GM18511 (cell line): Measurements from ENCODE around the gene RRBP1.

Source experiments
- ATAC-seq: cut with Tn5 transposase; IDR thresholded peaks from one replicate; pipeline ENCODE4 v1.9.1; 2021; ENCODE audit warnings: mild to moderate bottlenecking, moderate library complexity; ENCODE audit not compliant: unreplicated experiment

RRBP1 gene

DNA sequence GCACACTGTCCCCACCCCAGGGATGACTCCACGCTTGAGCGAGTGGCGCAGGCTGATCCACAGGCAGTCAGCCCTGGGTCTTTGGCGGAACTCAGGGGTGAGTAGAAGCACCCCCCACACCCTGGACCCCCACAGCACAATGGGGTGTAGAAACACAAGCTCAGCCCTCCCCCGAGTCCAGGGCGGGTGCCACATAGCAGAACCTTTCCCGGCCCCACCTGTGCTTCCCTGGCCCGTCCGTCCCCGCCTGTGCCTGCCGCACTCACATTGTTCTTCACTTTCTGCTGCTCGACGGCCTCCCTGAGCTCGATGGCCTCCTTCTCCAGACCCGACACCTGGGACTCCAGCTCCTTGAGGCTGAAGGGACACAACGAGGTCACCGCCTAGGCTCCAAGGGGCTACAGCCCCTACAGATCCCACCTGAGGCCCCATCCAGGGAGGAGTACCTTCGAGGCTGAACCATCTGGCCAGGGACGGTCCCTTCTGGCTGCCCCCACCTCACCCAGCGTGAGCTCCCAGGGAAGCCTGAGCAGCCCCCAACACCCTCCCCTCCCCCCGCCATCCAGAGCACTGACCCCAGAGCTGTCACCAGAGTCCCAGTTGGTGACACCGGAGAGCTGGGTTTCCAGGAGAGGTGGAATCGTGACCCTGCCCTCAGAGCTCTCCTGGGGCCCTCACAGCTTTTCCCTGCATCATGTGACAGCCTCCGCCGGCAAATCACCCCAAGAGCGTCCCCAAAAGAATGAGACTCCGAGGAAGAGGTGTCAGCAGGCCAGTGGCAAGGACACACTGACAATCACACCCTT lies 56.6 kb downstream of the RRBP1 start:
- no peak for ATAC-seq

DNA sequence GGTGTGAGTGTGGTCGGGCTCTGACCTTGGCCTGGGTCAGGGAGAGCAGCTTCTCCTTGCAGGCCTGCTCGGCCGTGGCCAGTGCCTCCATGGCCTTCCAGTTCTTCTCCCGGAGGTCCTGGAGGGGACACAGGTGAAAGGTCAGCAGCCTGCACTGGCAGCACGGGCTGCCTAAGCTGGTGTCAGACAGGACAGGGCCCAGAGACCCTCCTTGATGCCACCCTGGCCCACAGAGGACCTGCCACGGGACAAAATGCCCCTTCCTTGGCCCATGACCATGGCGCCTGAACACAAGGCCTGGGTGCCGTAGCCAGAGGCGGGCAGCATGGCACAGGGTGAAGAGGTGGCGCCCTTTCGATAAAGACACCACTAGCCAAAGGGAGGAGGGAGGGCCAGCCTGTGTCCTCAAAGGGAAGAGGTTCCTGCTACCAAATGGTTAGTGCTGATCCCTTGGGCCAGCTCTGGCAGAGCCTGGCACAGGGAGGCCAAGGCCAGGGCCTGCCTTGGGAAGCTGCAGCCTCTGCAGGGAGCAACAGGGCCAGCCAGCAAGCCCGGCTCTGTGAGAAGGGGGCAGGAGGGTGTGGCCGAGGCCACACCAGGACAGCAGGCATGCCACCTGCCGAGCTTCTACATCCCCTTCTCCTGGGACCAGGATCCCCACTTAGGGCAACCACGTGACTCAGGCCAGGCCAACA lies 57.3 kb downstream of the RRBP1 start:
- ATAC-seq = no peak

DNA sequence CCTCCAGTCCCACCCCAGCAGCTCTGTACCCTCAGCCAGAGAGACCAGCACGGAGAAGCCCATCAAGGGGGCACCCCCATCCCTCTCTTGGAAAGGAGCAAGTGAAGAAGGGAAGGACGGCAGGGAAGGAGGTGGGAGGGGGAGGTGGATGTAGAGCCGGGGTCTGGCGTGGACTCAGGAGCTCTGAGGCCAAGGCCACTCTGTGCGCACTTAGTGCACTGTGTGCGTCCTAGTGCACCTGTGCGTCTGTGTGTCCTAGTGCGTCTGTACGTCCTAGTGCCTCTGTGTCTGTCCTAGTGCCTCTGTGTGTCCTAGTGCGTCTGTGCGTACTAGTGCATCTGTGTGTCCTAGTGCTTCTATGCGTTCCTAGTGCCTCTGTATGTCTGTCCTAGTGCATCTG lies 58.0 kb downstream of the RRBP1 start:
- no peak for ATAC-seq

DNA sequence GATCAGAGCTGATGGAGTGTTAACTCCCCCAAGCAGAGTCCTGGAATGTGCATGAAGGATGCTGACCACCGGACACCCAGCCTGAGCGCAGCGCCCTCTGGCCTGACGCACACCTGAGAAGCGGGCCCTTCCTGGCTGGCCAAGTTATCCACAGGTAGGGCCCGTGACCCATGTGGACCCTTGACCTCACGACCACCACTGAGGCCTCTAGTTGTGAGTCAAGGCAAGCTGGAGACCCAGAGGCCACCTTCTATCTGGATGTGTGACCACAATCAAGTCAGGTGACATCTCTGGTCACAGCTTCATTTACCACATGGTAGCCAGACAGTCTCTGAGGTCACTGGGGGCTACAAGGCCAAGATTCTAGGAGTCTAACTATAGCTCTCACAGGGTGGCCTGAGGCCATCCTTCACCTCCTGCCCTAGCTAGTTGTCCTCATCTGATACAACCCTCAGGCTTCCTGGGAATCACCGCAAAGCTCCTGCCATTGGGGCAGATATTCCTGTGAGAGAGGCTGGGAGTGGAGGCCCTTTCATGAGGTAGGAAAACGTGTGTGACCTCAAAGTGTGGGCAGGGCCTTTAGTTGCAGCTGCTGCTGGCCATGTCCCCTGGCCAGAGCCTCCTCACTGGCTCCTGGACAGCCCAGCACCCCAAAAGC lies 59.1 kb downstream of the RRBP1 start:
- ATAC-seq = no peak

DNA sequence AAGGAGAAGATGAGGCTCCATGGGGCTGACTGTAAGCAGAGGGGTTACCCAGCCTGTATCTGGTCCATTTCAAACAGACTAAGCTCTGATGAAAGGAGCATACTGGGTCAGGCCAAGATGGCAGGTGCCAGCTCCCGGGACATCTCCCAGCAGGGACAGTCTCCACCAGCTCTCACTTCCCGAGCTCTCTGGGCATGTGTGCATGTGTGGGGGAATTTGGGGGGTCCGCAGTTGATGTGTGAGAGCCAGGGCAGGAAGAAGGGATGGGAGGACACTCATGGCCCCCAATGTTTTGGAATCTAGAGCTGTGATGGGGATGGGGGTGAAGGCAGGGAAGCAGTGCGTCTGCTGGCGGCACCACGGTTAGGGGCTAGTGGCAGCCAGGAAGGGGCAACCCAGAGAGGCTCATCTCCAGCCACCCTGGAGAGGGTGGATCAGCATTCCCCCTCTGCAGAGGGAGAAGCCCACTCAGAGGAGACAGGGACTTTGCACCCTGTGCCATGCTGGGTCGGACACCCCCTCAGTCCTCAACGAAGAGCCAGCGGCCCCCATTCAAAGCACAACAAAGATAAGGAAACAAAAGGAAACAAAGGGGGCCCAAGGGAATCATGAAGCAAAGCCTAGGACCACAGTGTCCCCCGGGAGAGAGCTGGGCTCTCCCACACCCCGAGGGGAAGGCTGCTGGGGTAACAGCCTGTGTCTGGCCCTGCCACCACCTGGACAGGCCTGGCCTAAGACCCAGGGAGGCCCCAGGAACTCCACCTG lies 59.8 kb downstream of the RRBP1 start:
- ATAC-seq = no peak

DNA sequence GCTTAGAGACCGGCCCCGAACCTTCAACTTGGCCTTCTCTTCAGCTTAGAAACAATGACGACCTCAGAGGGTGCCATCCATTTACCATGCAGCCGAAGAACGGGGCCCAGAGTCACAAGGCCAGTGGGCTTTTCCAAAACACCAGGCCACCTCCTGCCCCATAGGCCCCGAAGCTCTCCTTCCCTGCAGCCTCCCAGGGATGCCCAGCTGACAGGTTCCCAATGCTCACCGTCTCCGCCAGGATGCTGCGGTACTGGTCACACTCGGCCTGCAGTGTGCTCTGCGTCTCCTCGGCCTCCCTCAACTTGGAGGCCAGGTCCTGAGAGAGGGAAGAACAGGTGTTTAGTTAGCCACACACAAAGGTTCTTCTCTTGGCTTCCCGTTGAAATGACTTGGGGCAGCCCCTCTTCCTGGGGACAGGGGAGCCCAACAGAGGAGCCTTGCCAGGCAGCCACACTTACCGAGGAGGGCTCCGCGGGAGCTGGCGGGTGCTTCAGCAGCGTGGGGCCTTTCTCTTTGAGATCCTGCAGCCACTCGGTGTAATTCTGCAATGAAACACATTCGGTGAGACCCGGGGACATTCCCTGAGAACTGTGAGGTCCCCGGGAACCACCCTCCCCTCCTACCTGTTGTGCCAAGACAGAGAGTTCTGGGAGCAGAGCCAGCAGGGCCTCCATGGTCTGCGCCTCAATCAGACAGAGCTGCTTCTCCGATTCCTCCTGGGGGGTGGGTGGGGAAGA lies 60.6 kb downstream of the RRBP1 start:
- no peak for ATAC-seq

DNA sequence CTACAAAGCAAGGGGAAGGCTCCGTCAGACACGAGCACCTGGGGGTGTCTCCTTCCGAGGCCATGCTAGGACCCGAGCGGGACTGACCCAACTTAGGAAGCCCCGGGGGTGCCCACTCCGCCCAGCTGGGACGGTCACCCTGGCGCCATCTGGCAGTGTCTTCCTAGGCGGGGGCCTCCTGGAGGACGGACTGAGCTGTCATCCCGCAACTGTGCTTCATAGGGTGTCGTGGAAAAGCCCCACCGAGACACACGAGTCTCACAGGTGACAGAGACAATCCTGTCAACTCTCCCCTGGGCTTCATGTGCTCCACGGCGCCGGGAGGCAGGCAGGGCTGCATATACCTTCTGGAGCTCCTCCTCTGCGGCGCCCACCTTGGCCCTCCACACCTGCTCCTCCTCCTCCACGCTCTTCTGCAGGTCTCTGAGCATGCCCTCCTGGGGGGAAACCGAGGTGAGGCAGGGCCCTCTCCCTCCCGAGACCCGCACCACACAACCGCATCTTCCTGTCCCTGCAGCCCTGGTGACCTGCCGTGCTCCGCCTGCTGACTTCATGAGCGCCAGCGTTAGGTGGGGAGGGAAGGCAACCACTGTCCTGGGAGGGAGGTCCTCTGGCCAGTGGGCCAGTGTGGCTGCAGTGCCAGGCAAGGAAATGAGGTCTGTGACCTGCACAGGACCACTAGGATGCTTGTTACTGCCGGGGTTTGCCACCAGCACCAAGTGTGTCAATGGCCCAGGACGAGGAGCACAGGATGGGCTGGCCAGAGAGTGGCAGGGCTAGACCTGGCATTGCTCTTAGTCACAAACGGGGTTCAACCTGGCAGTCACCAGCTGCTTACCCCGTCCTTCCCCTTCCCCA lies 61.4 kb downstream of the RRBP1 start:
- ATAC-seq = no peak

DNA sequence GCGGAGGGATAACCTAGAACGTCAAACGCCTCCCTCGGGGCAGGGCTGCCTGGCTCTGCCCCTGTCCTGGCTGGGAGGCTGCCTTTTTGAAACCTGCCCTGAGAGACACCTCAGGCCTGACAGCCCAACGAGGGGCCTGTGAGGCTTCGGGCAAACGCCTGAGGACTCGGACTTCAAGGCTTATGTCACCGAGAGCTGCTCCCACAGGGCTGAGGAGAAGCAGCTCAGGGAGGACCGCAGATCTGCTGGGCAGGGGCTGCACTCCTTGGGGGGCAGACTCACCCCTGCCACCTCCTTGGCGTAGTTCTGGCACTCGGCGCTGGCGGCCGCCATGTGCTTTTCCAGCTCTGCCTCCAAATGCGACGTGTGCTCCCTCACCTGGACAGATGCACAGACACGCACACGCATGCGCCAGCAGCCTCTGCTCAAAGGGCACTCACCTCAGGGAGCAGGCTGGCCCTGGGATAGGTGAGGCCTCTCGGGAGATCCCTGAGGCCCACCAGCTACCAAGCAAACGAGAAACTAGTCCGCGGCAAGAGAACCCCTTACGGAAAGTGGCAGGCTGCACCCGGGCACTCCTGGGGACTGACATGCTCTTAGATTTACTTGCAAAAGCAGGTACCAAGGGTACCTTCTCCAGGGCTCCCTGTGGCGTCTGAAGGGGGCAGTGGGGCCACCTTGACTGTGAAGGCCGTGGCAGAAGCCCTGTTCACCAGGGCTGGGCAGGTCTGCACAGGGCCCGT lies 62.5 kb downstream of the RRBP1 start:
- ATAC-seq = no peak

DNA sequence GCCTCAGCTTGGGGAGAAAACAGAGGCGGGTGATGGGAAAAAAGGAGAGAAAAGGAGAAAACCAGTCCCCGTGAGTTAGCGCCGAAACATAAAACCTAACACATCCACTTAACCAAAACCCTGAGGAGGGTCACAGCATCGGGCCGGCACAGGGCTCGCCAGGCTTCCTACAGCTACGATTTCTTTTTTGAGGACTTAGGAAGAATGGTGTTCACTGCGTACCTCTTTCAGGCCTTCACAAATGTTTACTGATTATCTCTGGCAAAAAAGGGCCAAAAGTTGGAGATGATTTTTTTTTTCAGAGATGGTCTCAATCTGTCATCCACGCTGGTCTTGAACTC lies 63.4 kb downstream of the RRBP1 start:
- ATAC-seq = no peak

DNA sequence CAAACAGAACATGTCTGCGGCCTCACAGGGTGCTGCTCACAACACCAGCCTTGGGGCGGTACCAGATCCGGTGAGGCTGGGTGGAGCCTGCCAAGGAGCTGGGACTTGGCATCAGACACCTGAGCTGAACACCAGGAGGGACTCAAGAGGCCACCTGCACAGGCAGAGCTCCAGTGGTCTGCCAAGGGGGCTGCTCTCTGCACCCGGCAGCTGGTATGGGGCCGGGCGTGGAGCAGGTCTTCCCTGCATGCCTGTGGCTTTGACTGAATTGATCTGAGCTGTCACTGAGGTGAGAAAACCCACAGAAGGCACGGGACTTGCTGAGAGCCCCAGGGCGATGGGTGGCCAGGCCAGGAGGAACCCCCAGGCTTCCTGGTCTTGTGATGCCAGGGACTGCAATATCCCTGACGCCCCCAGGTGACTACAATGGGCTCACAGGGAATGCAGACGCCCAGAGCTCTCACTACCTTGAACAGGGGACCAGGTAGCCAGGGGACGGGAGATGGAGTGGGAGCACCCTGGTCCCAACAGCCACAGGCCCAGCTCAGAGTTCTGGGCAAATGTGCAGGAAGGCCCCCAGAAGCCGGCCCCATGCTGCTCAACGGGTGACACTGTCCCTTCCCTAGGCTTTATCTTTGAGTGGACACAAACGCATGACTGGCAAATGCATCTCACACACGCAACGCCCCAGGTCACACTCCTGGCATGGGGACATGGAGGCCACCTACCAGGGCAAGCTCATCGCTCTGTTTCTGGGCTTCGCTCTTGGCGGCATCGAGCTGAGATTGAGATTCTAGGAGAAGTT lies 64.0 kb downstream of the RRBP1 start:
- ATAC-seq = no peak

DNA sequence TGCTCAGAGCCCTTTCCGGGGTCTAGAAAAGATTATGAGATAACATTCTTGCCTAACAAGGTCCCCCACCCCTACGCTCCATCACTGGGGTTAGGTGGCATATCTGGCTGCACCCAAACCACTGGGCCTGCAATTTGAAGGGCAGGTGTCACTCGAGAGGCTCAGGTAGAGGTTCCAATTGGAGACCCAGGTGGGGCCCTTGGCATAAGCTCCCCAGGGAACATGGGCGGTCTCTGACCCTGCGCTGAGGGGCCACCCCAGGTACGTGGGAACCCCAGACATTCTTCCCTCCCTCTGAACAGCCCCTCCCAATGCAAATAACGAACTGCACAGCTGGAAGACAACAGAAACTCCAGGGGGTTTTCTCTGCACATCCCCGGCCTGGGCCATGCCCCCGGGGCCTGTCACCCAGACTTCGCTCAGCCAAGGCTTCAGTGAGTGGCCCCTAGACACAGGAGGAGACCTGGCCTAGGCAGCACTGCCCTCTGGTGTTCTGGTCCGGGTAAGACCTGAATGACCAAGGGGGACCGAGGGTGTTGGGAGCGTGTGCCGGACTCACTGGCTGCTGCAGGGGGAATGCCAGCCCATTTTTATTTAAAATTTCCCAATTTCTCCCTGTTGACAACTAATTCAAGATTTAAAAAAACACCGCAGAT lies 64.7 kb downstream of the RRBP1 start:
- no peak for ATAC-seq

DNA sequence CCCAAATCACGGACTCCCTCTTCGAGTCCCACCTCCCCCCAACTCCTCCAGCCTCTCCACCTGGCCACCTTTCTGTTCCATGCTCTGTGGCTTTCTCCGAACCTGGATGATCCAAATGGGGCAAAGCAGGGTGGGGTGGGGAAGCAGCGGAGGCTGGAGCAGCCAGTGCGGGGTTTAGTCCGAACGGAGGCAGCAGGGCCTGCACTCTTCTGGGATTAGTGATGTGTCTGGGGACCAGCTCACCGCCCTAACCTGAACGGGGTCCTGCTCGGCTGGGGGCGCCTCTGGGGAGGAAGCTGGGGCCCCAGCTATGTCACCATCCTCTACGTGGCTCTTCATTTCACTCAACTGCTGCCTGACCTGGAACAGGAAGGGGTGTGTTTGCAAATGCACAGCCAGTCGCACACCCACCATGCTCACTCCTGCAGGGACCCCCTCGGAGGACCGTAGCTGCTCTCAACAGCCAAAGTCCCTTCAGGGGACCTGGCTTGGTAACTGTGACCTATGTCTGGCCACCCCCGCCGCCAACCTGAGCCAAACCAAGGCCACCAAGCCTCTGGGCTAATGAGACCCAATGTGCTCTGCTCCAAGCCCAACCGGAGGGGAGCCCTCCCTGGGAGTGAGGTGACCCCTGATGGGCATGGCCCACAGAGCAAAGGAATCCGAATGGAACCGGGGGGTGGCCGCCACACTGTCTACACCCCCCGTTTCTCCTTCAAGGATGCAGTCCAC lies 65.4 kb downstream of the RRBP1 start:
- ATAC-seq = no peak

DNA sequence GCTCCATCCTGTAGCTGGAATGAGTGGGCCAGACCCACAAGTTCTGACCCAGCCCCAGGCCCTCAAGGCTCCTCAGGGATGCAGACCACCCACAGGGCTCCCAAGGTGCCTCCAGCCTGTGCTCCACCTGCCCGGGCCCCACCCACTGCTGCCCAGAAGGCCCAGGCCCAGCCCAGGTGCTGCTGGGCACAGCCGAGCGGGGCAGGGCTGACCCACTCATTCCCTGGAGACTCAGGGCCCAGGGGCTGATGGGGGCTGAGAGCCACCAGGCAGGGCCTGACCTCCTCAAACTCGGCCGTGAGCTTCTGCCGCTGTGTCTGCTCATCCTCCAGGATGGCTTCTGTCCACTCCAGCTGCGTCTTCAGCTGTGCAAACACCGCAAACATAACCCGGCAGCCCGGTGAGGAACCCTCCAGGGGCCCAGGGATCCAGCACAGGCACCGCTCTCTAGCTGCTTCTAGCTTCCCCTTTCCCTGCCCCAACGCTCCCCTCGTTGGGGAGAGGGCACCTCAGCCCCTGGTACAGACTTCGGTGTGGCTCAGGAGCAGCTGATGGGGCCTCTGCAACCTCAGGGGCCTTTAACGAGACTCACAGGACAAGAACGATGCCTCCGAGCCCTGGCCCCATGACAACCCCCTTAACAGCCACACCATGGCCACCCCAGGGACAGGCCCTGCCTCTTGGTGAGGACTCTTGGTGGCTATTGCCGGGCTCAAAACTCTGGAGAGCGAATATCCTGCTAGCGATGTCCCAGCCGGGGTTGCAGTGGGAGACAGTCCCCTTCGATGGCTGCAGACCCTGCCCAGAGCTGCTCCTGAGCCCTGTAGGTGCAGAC lies 66.2 kb downstream of the RRBP1 start:
- ATAC-seq = no peak

DNA sequence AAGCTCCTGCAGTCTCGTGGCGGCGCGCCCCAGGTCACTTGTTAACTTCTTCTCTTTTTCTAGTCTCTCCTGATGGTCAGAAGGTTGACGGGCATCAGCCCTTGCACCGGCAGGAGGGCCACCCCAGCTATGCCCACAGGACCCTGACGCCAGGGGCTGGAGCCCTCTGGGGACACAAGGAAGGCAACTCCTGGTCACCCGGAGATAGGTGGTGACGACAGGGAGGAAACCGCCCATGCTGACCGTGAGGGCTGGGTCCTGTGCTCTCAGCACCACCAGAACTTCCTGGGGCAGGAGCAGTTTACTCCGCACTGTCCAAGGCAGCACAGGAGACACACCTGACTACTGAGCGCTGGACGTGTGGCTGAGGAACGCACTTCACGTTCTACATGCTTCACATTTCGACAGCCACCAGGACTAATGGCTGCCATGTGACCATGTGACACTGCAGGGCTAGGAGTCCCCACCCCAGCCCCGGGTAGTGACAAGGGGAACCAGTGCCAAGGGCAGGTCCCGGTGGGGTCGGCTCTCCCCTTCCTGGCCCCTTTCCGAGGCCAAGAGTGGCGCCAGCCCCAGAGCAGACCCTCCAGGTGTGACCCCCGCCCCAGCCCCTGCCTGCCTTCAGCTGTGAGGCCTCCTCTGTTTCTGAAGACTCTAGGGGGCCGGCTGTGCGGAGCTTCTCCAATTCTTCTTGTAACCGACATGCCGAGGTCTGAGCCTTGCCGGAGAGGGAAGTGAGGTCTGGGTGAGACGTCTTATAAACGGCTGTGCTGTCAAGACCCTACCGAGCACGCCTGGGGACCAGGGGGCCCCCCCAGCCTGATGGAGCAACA lies 67.0 kb downstream of the RRBP1 start:
- no peak for ATAC-seq

DNA sequence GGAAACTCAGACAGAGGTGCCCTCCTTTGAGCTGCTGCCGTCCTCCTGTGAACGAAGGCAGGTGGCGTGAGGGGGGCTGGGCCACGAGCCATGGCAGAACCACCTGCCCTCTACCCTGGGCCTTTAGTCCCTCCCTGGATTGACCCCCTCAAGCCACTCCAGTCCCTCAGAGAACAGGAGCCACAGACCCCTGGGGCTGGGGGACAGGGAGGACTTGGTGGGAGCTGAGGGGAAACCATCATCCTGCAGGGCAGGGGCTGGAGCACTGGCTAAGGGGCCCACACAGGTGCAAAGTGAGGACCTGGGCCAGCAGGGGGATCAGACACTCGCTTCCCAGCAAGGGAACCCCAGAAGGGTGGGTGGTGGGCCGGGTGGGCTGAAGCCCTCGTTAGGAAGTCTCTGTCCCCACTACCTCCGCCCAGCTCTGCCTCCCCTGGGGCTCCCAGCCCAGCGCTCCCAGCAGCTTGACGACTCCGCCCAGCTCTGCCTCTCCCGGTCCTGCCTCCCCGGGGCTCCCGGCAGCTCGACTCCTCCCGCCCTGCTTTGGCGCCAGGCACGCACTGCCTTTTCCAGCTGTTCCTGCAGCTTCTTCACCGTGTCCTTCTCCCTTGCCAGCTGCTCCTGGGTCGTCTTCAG lies 67.7 kb downstream of the RRBP1 start:
- ATAC-seq = no peak
